Activated naive CD4-positive, alpha-beta T cell treated with anti-CD3 and anti-CD28 coated beads, Interleukin-2, amount 50 U/mL, for 16 hours (primary cell): ENCODE measurements around the gene COP1.
"Not testable (repeated sequence)": the region's sequence is repeated elsewhere in the genome, so short reads cannot be mapped to it uniquely, and the experiment has no call there.

Source experiments
- DNase-seq: peaks from one replicate; pipeline ENCODE4 v3.0.0-alpha.2; 2020

Gene COP1

GRCh38 chr1:176029609-176030008, 177.5 kb downstream of the COP1 start:
- DNase-seq: no peak

- no peak for DNase-seq
Measured at GRCh38 chr1:176029155-176029554, 177.9 kb downstream of the COP1 start.

- peak; percentile 33 for DNase-seq
Measured at GRCh38 chr1:176027934-176028333, 179.2 kb downstream of the COP1 start.

GRCh38 chr1:176022574-176022973, 184.5 kb downstream of the COP1 start:
- DNase-seq: no peak

GRCh38 chr1:176017722-176018121, 189.4 kb downstream of the COP1 start:
- no peak for DNase-seq

GRCh38 chr1:176009951-176010350, 197.1 kb downstream of the COP1 start:
- DNase-seq: no peak

GRCh38 chr1:176007756-176008389, 199.2 kb downstream of the COP1 start:
- not testable (repeated sequence) for DNase-seq

GRCh38 chr1:175994660-175995059, 212.4 kb downstream of the COP1 start:
- DNase-seq: not testable (repeated sequence)

- not testable (repeated sequence) for DNase-seq
Measured at GRCh38 chr1:175992825-175993224, 214.3 kb downstream of the COP1 start.

GRCh38 chr1:175992202-175992601, 214.9 kb downstream of the COP1 start:
- DNase-seq: not testable (repeated sequence)

GRCh38 chr1:175984813-175985212, 222.3 kb downstream of the COP1 start:
- DNase-seq: no peak

- no peak for DNase-seq
Measured at GRCh38 chr1:175984057-175984812, 222.9 kb downstream of the COP1 start.

- not testable (repeated sequence) for DNase-seq
Measured at GRCh38 chr1:175983363-175983762, 223.7 kb downstream of the COP1 start.

GRCh38 chr1:175981128-175981527, 226.0 kb downstream of the COP1 start:
- DNase-seq: no peak

GRCh38 chr1:175978926-175979325, 228.2 kb downstream of the COP1 start:
- DNase-seq: no peak

GRCh38 chr1:175978476-175978875, 228.6 kb downstream of the COP1 start:
- no peak for DNase-seq

GRCh38 chr1:175976865-175977642, 230.0 kb downstream of the COP1 start:
- DNase-seq: no peak

GRCh38 chr1:175969231-175969630, 237.9 kb downstream of the COP1 start:
- no peak for DNase-seq

GRCh38 chr1:175968486-175969172, 238.5 kb downstream of the COP1 start:
- DNase-seq: no peak

GRCh38 chr1:175963740-175964139, 243.3 kb downstream of the COP1 start:
- DNase-seq: no peak

GRCh38 chr1:175960169-175960568, 246.9 kb downstream of the COP1 start:
- DNase-seq: no peak

GRCh38 chr1:175951627-175952026, 255.5 kb downstream of the COP1 start:
- no peak for DNase-seq

- DNase-seq: no peak
Measured at GRCh38 chr1:175947771-175948170, 259.3 kb downstream of the COP1 start.
